Colonic mucosa (tissue), 4 donors: ENCODE data around the gene NOL4L. TPM values are rescaled to one million over a fixed set of nuclear protein-coding genes. Genes with fewer than 3 reads are reported as not detected.

Experiments
- DNase-seq: peaks from one replicate; pipeline ENCODE4 v3.0.0-alpha.2; 2020
- H3K27ac ChIP-seq: fragments of 200-600 bp; one replicate; pipeline ENCODE4 v1.8.0; 2021
- H3K27me3 ChIP-seq: fragments of 200-600 bp; one replicate; pipeline ENCODE4 v1.8.0; 2021
- H3K36me3 ChIP-seq: fragments of 200-600 bp; one replicate; pipeline ENCODE4 v1.8.0; 2021
- H3K4me1 ChIP-seq: fragments of 200-600 bp; one replicate; pipeline ENCODE4 v1.8.0; 2021; ENCODE audit warnings: mild to moderate bottlenecking
- H3K4me3 ChIP-seq: fragments of 200-600 bp; one replicate; pipeline ENCODE4 v1.8.0; 2021
- H3K9ac ChIP-seq, 2 donors: one replicate each; pipeline ENCODE4 v1.7.0; 2013; ENCODE audit warnings: control low read depth in 2 of 2, low read depth in 2 of 2, low read length in 2 of 2
- H3K9me3 ChIP-seq: fragments of 200-600 bp; one replicate; pipeline ENCODE4 v1.8.0; 2021
- CTCF ChIP-seq: fragments of 200-600 bp; IDR thresholded peaks from one replicate; pipeline ENCODE4 v1.8.0; 2022; ENCODE audit warnings: antibody characterized with exemption, mild to moderate bottlenecking
- intact Hi-C: fragments of 100-400 bp; cut with DNase I; formaldehyde crosslinking; loops from one replicate; pipeline ENCODE4 v1.14.1; 2022
- total RNA-seq, 2 donors: library from RNA; stranded (reverse); fragmentation: NEBNext Ultra II Directional in 1 of 2; extraction: Animal tissue kit (Norgen Biotek cat#: 25700) in 1 of 2; gene quantifications; one replicate each; pipeline ENCODE4 v1.2.1, GENCODE V29; 2021
- donor health status: healthy.
- donor health status: DM: no; HTN: no; CAD: no.
- donor health status: DM: no; HTN: no; CAD: no.

NOL4L gene
- total RNA-seq, 2 donors from 2014 or later, result 54.2 to 58.0 TPM

DNA sequence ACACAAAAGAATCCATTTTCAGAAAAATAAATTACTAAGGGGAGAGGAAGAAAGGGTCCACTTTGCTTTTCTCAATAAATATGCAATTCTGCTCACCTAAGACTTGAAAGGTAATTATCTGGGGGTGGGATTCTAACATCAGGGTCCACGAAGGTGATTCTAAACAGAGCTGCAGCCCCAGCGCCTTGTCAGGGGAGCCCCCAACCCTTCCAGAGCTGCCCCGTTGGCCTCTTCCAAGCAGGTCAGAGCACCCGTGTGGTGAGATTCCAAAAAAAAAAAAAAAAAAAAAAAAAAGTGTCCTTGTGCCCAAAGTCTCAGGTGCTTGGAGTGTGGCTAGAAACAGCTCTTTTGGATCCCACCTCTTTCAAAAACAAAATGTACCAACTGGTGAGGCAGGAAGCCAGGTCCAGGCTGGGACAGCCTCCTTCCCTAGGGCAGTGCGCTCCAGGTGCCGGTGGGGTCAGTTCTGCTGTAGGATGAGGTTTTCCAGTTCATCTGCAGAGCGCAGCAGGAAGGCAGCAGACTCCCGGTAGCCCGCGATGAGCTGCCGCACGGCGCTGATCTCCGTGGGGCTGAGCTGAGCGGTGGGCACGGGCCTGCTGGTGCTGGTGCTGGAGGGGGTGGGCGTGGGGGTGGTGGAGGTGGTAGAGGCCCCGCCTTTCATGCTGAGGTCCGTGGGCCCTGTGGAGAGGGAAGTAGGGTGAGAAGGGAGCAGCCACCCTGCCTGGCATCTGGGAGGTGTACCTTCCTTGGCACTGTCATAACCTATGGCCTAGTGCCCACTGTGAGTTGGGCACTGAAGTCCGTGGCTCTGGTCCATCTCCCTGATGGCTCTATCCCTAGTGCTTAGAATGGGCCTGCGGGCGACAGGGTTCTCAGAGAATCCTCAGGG is 137.8 kb downstream of the NOL4L start:
- Histone ChIP-seq H3K4me1 (no peaks in the 10 kb centered on the region), H3K27me3 (no peaks in the 10 kb centered on the region), H3K36me3 (peaks cover 27% of the 10 kb centered on the region), H3K4me3 (no peak overlapping the region), H3K9ac (no peak overlapping the region), H3K27ac (no peak overlapping the region), H3K9me3 (no peaks in the 10 kb centered on the region)
- intact Hi-C loops, result no loop called here
- no peak for DNase-seq
- no peak for TF ChIP-seq CTCF

DNA sequence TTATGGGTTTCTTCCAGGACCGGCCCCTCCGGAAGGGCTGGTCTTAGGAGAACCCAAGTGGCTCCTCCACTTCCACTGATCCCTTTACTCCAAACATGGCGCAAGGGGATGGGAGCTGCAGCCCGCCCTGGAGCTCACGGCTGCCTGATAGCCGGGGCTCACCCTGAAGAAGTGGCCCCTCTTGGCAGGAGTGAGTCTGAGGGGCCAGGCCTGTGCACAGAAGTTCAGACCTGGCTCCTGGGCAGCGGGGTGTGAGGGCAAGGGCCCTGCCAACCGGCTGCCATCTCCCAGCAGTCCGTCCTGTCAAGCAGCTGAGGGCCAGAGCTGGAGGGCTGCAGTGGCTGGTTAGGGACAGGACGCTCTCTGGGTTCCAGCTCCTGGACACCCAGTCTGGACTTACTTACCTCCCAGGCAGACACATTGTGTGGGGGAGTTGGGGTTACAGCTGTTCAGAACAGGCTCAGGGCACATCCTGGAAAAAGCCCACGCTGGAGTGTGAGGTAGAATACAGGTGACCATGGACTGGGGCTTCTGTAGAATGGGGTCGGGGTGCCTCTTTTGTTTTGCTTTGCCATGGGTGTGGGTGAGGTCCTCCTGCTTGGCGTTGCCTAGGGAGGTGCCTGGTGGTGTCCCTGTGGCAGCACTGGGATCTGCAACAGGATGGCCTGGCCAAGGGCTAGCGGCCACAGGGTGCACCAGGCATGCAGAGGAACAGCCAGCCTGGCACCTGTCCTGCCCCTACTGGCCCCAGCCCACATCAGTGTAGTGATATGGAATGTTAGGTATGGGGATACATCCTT is 138.6 kb downstream of the NOL4L start:
- intact Hi-C loops, result no loop called here
- TF ChIP-seq CTCF, result no peak
- H3K9me3 ChIP-seq, result no peaks in the 10 kb centered on the region
- no peak overlapping the region for H3K4me3 ChIP-seq
- no peak overlapping the region for H3K27ac ChIP-seq
- DNase-seq, result no peak
- H3K27me3 ChIP-seq, result no peaks in the 10 kb centered on the region
- no peak overlapping the region for H3K9ac ChIP-seq
- no peaks in the 10 kb centered on the region for H3K4me1 ChIP-seq
- peaks cover 20% of the 10 kb centered on the region for H3K36me3 ChIP-seq

GRCh38 chr20:32445539-32446273 is 139.4 kb downstream of the NOL4L start:
- H3K36me3 ChIP-seq, result peaks cover 20% of the 10 kb centered on the region
- no peaks in the 10 kb centered on the region for H3K27me3 ChIP-seq
- H3K4me1 ChIP-seq, result no peaks in the 10 kb centered on the region
- no peak overlapping the region for H3K4me3 ChIP-seq
- no peak overlapping the region for H3K9ac ChIP-seq
- DNase-seq, result no peak
- no peaks in the 10 kb centered on the region for H3K9me3 ChIP-seq
- TF ChIP-seq CTCF, result no peak
- no peak overlapping the region for H3K27ac ChIP-seq
- intact Hi-C loops, result no loop called here

DNA sequence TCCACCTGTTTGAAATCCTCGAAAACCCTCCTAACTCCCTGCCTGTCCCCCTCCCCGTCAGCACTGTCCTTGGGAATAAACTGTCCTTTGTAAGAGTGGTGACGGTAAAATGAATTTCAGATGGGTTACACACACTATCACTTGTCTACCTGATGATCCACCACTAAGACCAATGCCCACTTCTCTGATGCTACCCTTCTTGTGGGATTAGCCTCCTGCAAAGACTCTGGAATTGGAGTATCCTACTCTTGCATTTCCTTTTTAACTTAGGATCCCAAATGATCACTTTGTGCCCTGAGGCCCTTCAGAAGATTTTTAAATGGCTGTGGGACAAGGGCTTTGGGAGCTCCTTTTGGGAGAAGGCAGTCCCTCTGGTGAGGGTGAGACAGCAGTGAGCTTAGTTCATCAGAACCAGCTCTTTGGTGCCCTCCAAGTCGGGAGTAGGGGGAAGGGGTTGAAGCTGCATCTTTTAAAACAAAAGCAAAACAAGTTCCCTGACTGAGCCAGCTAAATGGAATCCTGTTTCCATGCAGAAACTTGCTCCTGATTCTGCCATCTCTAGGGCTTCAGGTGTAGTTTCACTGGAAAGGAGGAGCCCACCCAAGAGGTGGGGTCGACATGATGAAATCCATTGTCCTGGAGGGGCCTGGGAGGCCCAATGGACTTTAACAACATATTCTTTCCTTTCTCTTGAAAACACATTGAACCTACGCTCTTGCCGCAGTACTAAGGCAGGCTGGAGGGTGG is 140.5 kb downstream of the NOL4L start:
- DNase-seq, result no peak
- no peaks in the 10 kb centered on the region for H3K9me3 ChIP-seq
- no peaks in the 10 kb centered on the region for H3K27me3 ChIP-seq
- intact Hi-C loops, result no loop called here
- peaks cover 20% of the 10 kb centered on the region for H3K36me3 ChIP-seq
- H3K27ac ChIP-seq, result no peak overlapping the region
- H3K4me1 ChIP-seq, result no peaks in the 10 kb centered on the region
- no peak overlapping the region for H3K4me3 ChIP-seq
- no peak for TF ChIP-seq CTCF
- H3K9ac ChIP-seq, result no peak overlapping the region
